H9 (cell line): ENCODE results near the gene ARSG. TPM values are rescaled to one million over a fixed set of nuclear protein-coding genes. Genes with fewer than 3 reads are reported as not detected.

ENCODE experiments used
- DNase-seq: peaks from one replicate; pipeline ENCODE4 v3.0.0-alpha.2; 2017
- H2AFZ ChIP-seq: one replicate; pipeline ENCODE4 v1.6.1; 2013; ENCODE audit warnings: mild to moderate bottlenecking, low read length, control low read depth, moderate library complexity
- H2AK5ac ChIP-seq: 2 replicates; pipeline ENCODE4 v1.6.1; 2013; ENCODE audit warnings: low read length, control low read depth, mixed read lengths; ENCODE audit not compliant: insufficient read length
- H2BK120ac ChIP-seq: one replicate; pipeline ENCODE4 v1.6.1; 2013; ENCODE audit warnings: low read depth, mild to moderate bottlenecking, low read length, control low read depth, inconsistent platforms; ENCODE audit not compliant: poor library complexity, severe bottlenecking
- H2BK12ac ChIP-seq: 2 replicates; pipeline ENCODE4 v1.6.1; 2013; ENCODE audit warnings: low read length, control low read depth, mixed read lengths, low read depth; ENCODE audit not compliant: insufficient read length
- H2BK15ac ChIP-seq: 2 replicates; pipeline ENCODE4 v1.6.1; 2013; ENCODE audit warnings: low read depth, low read length, control low read depth
- H2BK20ac ChIP-seq: one replicate; pipeline ENCODE4 v1.6.1; 2013; ENCODE audit warnings: low read depth, mild to moderate bottlenecking, low read length, control low read depth, inconsistent platforms; ENCODE audit not compliant: poor library complexity, severe bottlenecking
- H2BK5ac ChIP-seq: 2 replicates; pipeline ENCODE4 v1.6.1; 2013; ENCODE audit warnings: low read length, control low read depth, mixed read lengths; ENCODE audit not compliant: insufficient read length
- H3K14ac ChIP-seq: 2 replicates; pipeline ENCODE4 v1.6.1; 2013; ENCODE audit warnings: low read length, control low read depth; ENCODE audit not compliant: insufficient read depth
- H3K18ac ChIP-seq: 2 replicates; pipeline ENCODE4 v1.6.1; 2013; ENCODE audit warnings: low read depth, mild to moderate bottlenecking, mixed read lengths, low read length, control low read depth; ENCODE audit not compliant: insufficient read length
- H3K23ac ChIP-seq: 2 replicates; pipeline ENCODE4 v1.6.1; 2013; ENCODE audit warnings: low read length, control low read depth, mixed read lengths, low read depth; ENCODE audit not compliant: insufficient read length
- H3K23me2 ChIP-seq: 2 replicates; pipeline ENCODE4 v1.6.1; 2013; ENCODE audit warnings: low read depth, mild to moderate bottlenecking, mixed read lengths, low read length, control low read depth; ENCODE audit not compliant: insufficient read length, poor library complexity, severe bottlenecking
- H3K27ac ChIP-seq: 2 replicates; pipeline ENCODE4 v1.5.1; 2013; ENCODE audit warnings: low read length, control low read depth, mixed read lengths, low read depth; ENCODE audit not compliant: insufficient read length
- H3K27me3 ChIP-seq: 2 replicates; pipeline ENCODE4 v1.6.1; 2013; ENCODE audit warnings: low read length, control low read depth, inconsistent platforms; ENCODE audit not compliant: insufficient read depth
- H3K4ac ChIP-seq: 2 replicates; pipeline ENCODE4 v1.6.1; 2013; ENCODE audit warnings: low read depth, mild to moderate bottlenecking, control low read depth, inconsistent platforms, low read length, moderate library complexity
- H3K4me1 ChIP-seq: 2 replicates; pipeline ENCODE4 v1.6.1; 2013; ENCODE audit warnings: low read length, control low read depth, inconsistent platforms; ENCODE audit not compliant: insufficient read depth
- H3K4me2 ChIP-seq: 2 replicates; pipeline ENCODE4 v1.6.1; 2013; ENCODE audit warnings: low read length, control low read depth, mixed read lengths; ENCODE audit not compliant: insufficient read length, insufficient read depth
- H3K56ac ChIP-seq: 2 replicates; pipeline ENCODE4 v1.6.1; 2013; ENCODE audit warnings: low read depth, mild to moderate bottlenecking, mixed read lengths, low read length, control low read depth; ENCODE audit not compliant: insufficient read length
- H3K79me1 ChIP-seq: 2 replicates; pipeline ENCODE4 v1.6.1; 2013; ENCODE audit warnings: low read depth, mild to moderate bottlenecking, moderate library complexity, low read length, control low read depth, inconsistent platforms; ENCODE audit not compliant: insufficient read depth, poor library complexity, severe bottlenecking
- H3K79me2 ChIP-seq: 2 replicates; pipeline ENCODE4 v1.6.1; 2013; ENCODE audit warnings: low read length, control low read depth, inconsistent platforms; ENCODE audit not compliant: insufficient read depth
- H3K9ac ChIP-seq: 2 replicates; pipeline ENCODE4 v1.6.1; 2013; ENCODE audit warnings: low read length, control low read depth, mixed read lengths; ENCODE audit not compliant: insufficient read length; ENCODE audit errors: extremely low read depth
- H3K9me3 ChIP-seq: one replicate; pipeline ENCODE4 v1.6.1; 2013; ENCODE audit warnings: low read depth, low read length, inconsistent platforms; ENCODE audit not compliant: control insufficient read depth
- H3T11ph ChIP-seq: one replicate; pipeline ENCODE4 v1.6.1; 2013; ENCODE audit warnings: mild to moderate bottlenecking, low read length, control low read depth, inconsistent platforms
- H4K20me1 ChIP-seq: one replicate; pipeline ENCODE4 v1.6.1; 2013; ENCODE audit not compliant: control insufficient read depth, insufficient read length, insufficient read depth
- H4K5ac ChIP-seq: 2 replicates; pipeline ENCODE4 v1.6.1; 2013; ENCODE audit warnings: low read depth, mild to moderate bottlenecking, mixed read lengths, low read length, control low read depth; ENCODE audit not compliant: insufficient read length
- H4K8ac ChIP-seq: replicated peaks from 2 replicates; pipeline ENCODE4 v1.6.1; 2013; ENCODE audit warnings: low read length, control low read depth, mixed read lengths, low read depth; ENCODE audit not compliant: insufficient read length
- H4K91ac ChIP-seq: 2 replicates; pipeline ENCODE4 v1.6.1; 2013; ENCODE audit warnings: low read depth, mild to moderate bottlenecking, moderate library complexity, mixed read lengths, low read length, control low read depth; ENCODE audit not compliant: insufficient read length
- H3K27ac Mint-ChIP-seq, 3 experiments: 2 replicates in 2 of 3; 3 replicates in 1 of 3; pipeline ENCODE4 v1.8.0; 2020 to 2021; ENCODE audit warnings: mixed read lengths in 3 of 3, mild to moderate bottlenecking in 1 of 3, moderate library complexity in 1 of 3
- H3K27me3 Mint-ChIP-seq: 2 replicates; pipeline ENCODE4 v1.8.0; 2021; ENCODE audit warnings: low read depth, mild to moderate bottlenecking, moderate library complexity, mixed read lengths
- H3K36me3 Mint-ChIP-seq, 3 experiments: 2 replicates in 2 of 3; 3 replicates in 1 of 3; pipeline ENCODE4 v1.8.0; 2020 to 2021; ENCODE audit warnings: low read depth in 3 of 3, mixed read lengths in 3 of 3; ENCODE audit not compliant: insufficient read depth in 1 of 3
- H3K4me1 Mint-ChIP-seq, 2 experiments: 2 replicates each; pipeline ENCODE4 v1.8.0; 2020; ENCODE audit warnings: mixed read lengths in 2 of 2
- H3K4me3 Mint-ChIP-seq, 2 experiments: 2 replicates in 1 of 2; 3 replicates in 1 of 2; pipeline ENCODE4 v1.8.0; 2020 to 2021; ENCODE audit warnings: mild to moderate bottlenecking in 2 of 2, mixed read lengths in 2 of 2, moderate library complexity in 1 of 2
- H3K9me3 Mint-ChIP-seq, 2 experiments: 2 replicates in 1 of 2; 3 replicates in 1 of 2; pipeline ENCODE4 v1.8.0; 2020; ENCODE audit warnings: mild to moderate bottlenecking in 2 of 2, mixed read lengths in 2 of 2, moderate library complexity in 1 of 2
- CTCF ChIP-seq: fragments of 200-600 bp; sonication (generic); conservative IDR thresholded peaks from 3 replicates; pipeline ENCODE4 v1.8.0; 2021; ENCODE audit warnings: antibody characterized with exemption, mild to moderate bottlenecking
- whole genome bisulfite sequencing: extraction: QIAGEN DNeasy Blood & Tissue Kit; methylation state at CpG from one replicate; pipeline ENCODE4 v1.1.7; 2013; ENCODE audit warnings: missing lambda C conversion rate, low lambda C conversion rate, mixed read lengths; ENCODE audit not compliant: insufficient read length; ENCODE audit errors: extremely low coverage; 5-methylcytosine and 5-hydroxymethylcytosine counted together
- total RNA-seq: library from RNA; stranded (reverse); gene quantifications from 2 replicates; pipeline ENCODE4 v1.2.1, GENCODE V29; 2021

The ARSG gene
- total RNA-seq, 1 experiment from 2014 or later = 3.6 TPM

GRCh38 chr17:68344701-68345136 lies 53.4 kb downstream of the ARSG start:
- Histone ChIP-seq H2BK5ac (no peak overlapping the region), H2AFZ (no peak overlapping the region), H4K8ac (no peak overlapping the region), H2BK20ac (no peak overlapping the region), H3K4me2 (no peak overlapping the region), H2BK120ac (no peak overlapping the region), H3K79me1 (no peaks in the 10 kb centered on the region), H3K79me2 (no peaks in the 10 kb centered on the region), H3K27ac (no peak overlapping the region), H3K23me2 (no peaks in the 10 kb centered on the region), H2BK15ac (no peak overlapping the region), H3K27me3 (no peaks in the 10 kb centered on the region), H3K18ac (no peak overlapping the region), H4K91ac (no peak overlapping the region), H2BK12ac (no peak overlapping the region), H3K56ac (no peak overlapping the region), H2AK5ac (no peak overlapping the region), H3T11ph (no peak overlapping the region), H3K4ac (no peak overlapping the region), H4K20me1 (no peaks in the 10 kb centered on the region), H3K9ac (no peak overlapping the region), H3K23ac (no peak overlapping the region), H4K5ac (no peak overlapping the region), H3K9me3 (no peaks in the 10 kb centered on the region), H3K14ac (no peak overlapping the region), H3K4me1 (no peaks in the 10 kb centered on the region)
- peaks cover 8 to 10% of the 10 kb centered on the region in 2 experiments for H3K4me1 Mint-ChIP-seq
- no peak for TF ChIP-seq CTCF
- no peaks in the 10 kb centered on the region for H3K9me3 Mint-ChIP-seq
- no peaks in the 10 kb centered on the region for H3K27me3 Mint-ChIP-seq
- no peak for DNase-seq
- no peak overlapping the region for H3K4me3 Mint-ChIP-seq
- WGBS = no CpG with 5 or more reads among the region's 4 CpGs
- peak overlapping the region in 1 of 3 experiments; percentile 59; a peak in 4 of 7 replicates for H3K27ac Mint-ChIP-seq
- peaks cover 0 to 10% (median 0%) of the 10 kb centered on the region in 3 experiments; a peak in 3 of 7 replicates for H3K36me3 Mint-ChIP-seq
